ENCODE measurements around the gene PIP4P1.

PIP4P1 gene

GRCh38 chr14:20434701-20435581 lies 26.3 kb downstream of the PIP4P1 start:
- no peaks in the 10 kb centered on the region for H3K9me3 ChIP-seq (ENCODE audit: low read length)
- H3K27ac ChIP-seq (ENCODE audit: low read depth, low read length) = no peak overlapping the region
- no peaks in the 10 kb centered on the region for H3K4me1 ChIP-seq (ENCODE audit: insufficient read depth, low read length)
- H3K9ac ChIP-seq (ENCODE audit: low read length) = no peak overlapping the region
- peaks cover 0 to 7% of the 10 kb centered on the region in 2 donors for H3K27me3 ChIP-seq (ENCODE audit: control insufficient read depth in 1 of 2, insufficient read depth in 2 of 2, low read length in 2 of 2)
- H3K4me3 ChIP-seq (ENCODE audit: low read depth in 1 of 2, low read length in 2 of 2) = peak overlapping the region in 1 of 2 donors; percentile 39
- H3K36me3 ChIP-seq (ENCODE audit: insufficient read depth, low read length) = no peaks in the 10 kb centered on the region

- Histone ChIP-seq H3K4me3 (ENCODE audit: low read depth in 1 of 2, low read length in 2 of 2) (no peak overlapping the region), H3K27ac (ENCODE audit: low read depth, low read length) (no peak overlapping the region), H3K9ac (ENCODE audit: low read length) (no peak overlapping the region)
Observed at GRCh38 chr14:20429801-20430669, 31.2 kb downstream of the PIP4P1 start.

GRCh38 chr14:20428802-20429201 lies 32.4 kb downstream of the PIP4P1 start:
- H3K36me3 ChIP-seq (ENCODE audit: insufficient read depth, low read length) = no peaks in the 10 kb centered on the region
- H3K27me3 ChIP-seq (ENCODE audit: control insufficient read depth in 1 of 2, insufficient read depth in 2 of 2, low read length in 2 of 2) = no peaks in the 10 kb centered on the region
- no peaks in the 10 kb centered on the region for H3K9me3 ChIP-seq (ENCODE audit: low read length)
- H3K4me1 ChIP-seq (ENCODE audit: insufficient read depth, low read length) = no peaks in the 10 kb centered on the region
- H3K9ac ChIP-seq (ENCODE audit: low read length) = no peak overlapping the region
- no peak overlapping the region for H3K27ac ChIP-seq (ENCODE audit: low read depth, low read length)
- H3K4me3 ChIP-seq (ENCODE audit: low read depth in 1 of 2, low read length in 2 of 2) = no peak overlapping the region

More at GRCh38 chr14:20429801-20430669, 31.2 kb downstream of the PIP4P1 start:
- Histone ChIP-seq H3K9me3 (ENCODE audit: low read length) (no peaks in the 10 kb centered on the region), H3K4me1 (ENCODE audit: insufficient read depth, low read length) (no peaks in the 10 kb centered on the region), H3K27me3 (ENCODE audit: control insufficient read depth in 1 of 2, insufficient read depth in 2 of 2, low read length in 2 of 2) (peaks cover 0 to 2% of the 10 kb centered on the region in 2 donors), H3K36me3 (ENCODE audit: insufficient read depth, low read length) (no peaks in the 10 kb centered on the region)

GRCh38 chr14:20428010-20428365 lies 33.2 kb downstream of the PIP4P1 start:
- no peaks in the 10 kb centered on the region for H3K27me3 ChIP-seq (ENCODE audit: control insufficient read depth in 1 of 2, insufficient read depth in 2 of 2, low read length in 2 of 2)
- H3K36me3 ChIP-seq (ENCODE audit: insufficient read depth, low read length) = no peaks in the 10 kb centered on the region
- H3K9me3 ChIP-seq (ENCODE audit: low read length) = no peaks in the 10 kb centered on the region
- no peaks in the 10 kb centered on the region for H3K4me1 ChIP-seq (ENCODE audit: insufficient read depth, low read length)
- no peak overlapping the region for H3K4me3 ChIP-seq (ENCODE audit: low read depth in 1 of 2, low read length in 2 of 2)
- H3K27ac ChIP-seq (ENCODE audit: low read depth, low read length) = no peak overlapping the region
- H3K9ac ChIP-seq (ENCODE audit: low read length) = no peak overlapping the region

GRCh38 chr14:20427231-20428009 lies 33.8 kb downstream of the PIP4P1 start:
- H3K9me3 ChIP-seq (ENCODE audit: low read length) = no peaks in the 10 kb centered on the region
- H3K9ac ChIP-seq (ENCODE audit: low read length) = no peak overlapping the region
- H3K4me3 ChIP-seq (ENCODE audit: low read depth in 1 of 2, low read length in 2 of 2) = no peak overlapping the region
- H3K27ac ChIP-seq (ENCODE audit: low read depth, low read length) = no peak overlapping the region
- no peaks in the 10 kb centered on the region for H3K4me1 ChIP-seq (ENCODE audit: insufficient read depth, low read length)
- H3K36me3 ChIP-seq (ENCODE audit: insufficient read depth, low read length) = no peaks in the 10 kb centered on the region
- H3K27me3 ChIP-seq (ENCODE audit: control insufficient read depth in 1 of 2, insufficient read depth in 2 of 2, low read length in 2 of 2) = no peaks in the 10 kb centered on the region

- H3K9ac ChIP-seq (ENCODE audit: low read length) = no peak overlapping the region
- no peaks in the 10 kb centered on the region for H3K4me1 ChIP-seq (ENCODE audit: insufficient read depth, low read length)
- no peaks in the 10 kb centered on the region for H3K36me3 ChIP-seq (ENCODE audit: insufficient read depth, low read length)
- no peak overlapping the region for H3K27ac ChIP-seq (ENCODE audit: low read depth, low read length)
- no peak overlapping the region for H3K4me3 ChIP-seq (ENCODE audit: low read depth in 1 of 2, low read length in 2 of 2)
- H3K27me3 ChIP-seq (ENCODE audit: control insufficient read depth in 1 of 2, insufficient read depth in 2 of 2, low read length in 2 of 2) = no peaks in the 10 kb centered on the region
- H3K9me3 ChIP-seq (ENCODE audit: low read length) = no peaks in the 10 kb centered on the region
Observed at GRCh38 chr14:20424851-20425250, 36.4 kb downstream of the PIP4P1 start.

GRCh38 chr14:20422886-20423285 lies 38.3 kb downstream of the PIP4P1 start:
- no peaks in the 10 kb centered on the region for H3K27me3 ChIP-seq (ENCODE audit: control insufficient read depth in 1 of 2, insufficient read depth in 2 of 2, low read length in 2 of 2)
- H3K4me1 ChIP-seq (ENCODE audit: insufficient read depth, low read length) = no peaks in the 10 kb centered on the region
- no peak overlapping the region for H3K9ac ChIP-seq (ENCODE audit: low read length)
- H3K27ac ChIP-seq (ENCODE audit: low read depth, low read length) = no peak overlapping the region
- H3K36me3 ChIP-seq (ENCODE audit: insufficient read depth, low read length) = no peaks in the 10 kb centered on the region
- H3K4me3 ChIP-seq (ENCODE audit: low read depth in 1 of 2, low read length in 2 of 2) = no peak overlapping the region
- no peaks in the 10 kb centered on the region for H3K9me3 ChIP-seq (ENCODE audit: low read length)

- H3K9ac ChIP-seq (ENCODE audit: low read length) = no peak overlapping the region
- no peak overlapping the region for H3K27ac ChIP-seq (ENCODE audit: low read depth, low read length)
- no peaks in the 10 kb centered on the region for H3K4me1 ChIP-seq (ENCODE audit: insufficient read depth, low read length)
- no peaks in the 10 kb centered on the region for H3K36me3 ChIP-seq (ENCODE audit: insufficient read depth, low read length)
- no peak overlapping the region for H3K4me3 ChIP-seq (ENCODE audit: low read depth in 1 of 2, low read length in 2 of 2)
- no peaks in the 10 kb centered on the region for H3K27me3 ChIP-seq (ENCODE audit: control insufficient read depth in 1 of 2, insufficient read depth in 2 of 2, low read length in 2 of 2)
- H3K9me3 ChIP-seq (ENCODE audit: low read length) = no peaks in the 10 kb centered on the region
Observed at GRCh38 chr14:20421267-20421666, 40.0 kb downstream of the PIP4P1 start.

- Histone ChIP-seq H3K27ac (ENCODE audit: low read depth, low read length) (no peak overlapping the region), H3K27me3 (ENCODE audit: control insufficient read depth in 1 of 2, insufficient read depth in 2 of 2, low read length in 2 of 2) (no peaks in the 10 kb centered on the region), H3K36me3 (ENCODE audit: insufficient read depth, low read length) (no peaks in the 10 kb centered on the region), H3K4me1 (ENCODE audit: insufficient read depth, low read length) (no peaks in the 10 kb centered on the region), H3K4me3 (ENCODE audit: low read depth in 1 of 2, low read length in 2 of 2) (no peak overlapping the region), H3K9ac (ENCODE audit: low read length) (no peak overlapping the region), H3K9me3 (ENCODE audit: low read length) (no peaks in the 10 kb centered on the region)
Observed at GRCh38 chr14:20419419-20419818, 41.8 kb downstream of the PIP4P1 start.

- Histone ChIP-seq H3K9ac (ENCODE audit: low read length) (no peak overlapping the region), H3K27ac (ENCODE audit: low read depth, low read length) (no peak overlapping the region)
Observed at GRCh38 chr14:20418501-20418909, 42.7 kb downstream of the PIP4P1 start.

More at GRCh38 chr14:20418501-20418909, 42.7 kb downstream of the PIP4P1 start:
- Histone ChIP-seq H3K36me3 (ENCODE audit: insufficient read depth, low read length) (no peaks in the 10 kb centered on the region), H3K4me1 (ENCODE audit: insufficient read depth, low read length) (no peaks in the 10 kb centered on the region), H3K27me3 (ENCODE audit: control insufficient read depth in 1 of 2, insufficient read depth in 2 of 2, low read length in 2 of 2) (no peaks in the 10 kb centered on the region), H3K9me3 (ENCODE audit: low read length) (no peaks in the 10 kb centered on the region), H3K4me3 (ENCODE audit: low read depth in 1 of 2, low read length in 2 of 2) (no peak overlapping the region)

Measured in muscle layer of colon (tissue), 2 donors.